Subcutaneous adipose tissue (tissue), 4 donors: ENCODE measurements around the gene CDH12. TPM values are rescaled to one million over a fixed set of nuclear protein-coding genes. Genes with fewer than 3 reads are reported as not detected.

Experiments
- CTCF ChIP-seq: fragments of 450-650 bp; IDR thresholded peaks from one replicate; pipeline ENCODE4 v1.5.1; 2016; ENCODE audit warnings: low read depth, mild to moderate bottlenecking, control low read depth, antibody characterized with exemption, moderate library complexity
- total RNA-seq, 4 donors: library from RNA; depleted of rRNA; stranded (reverse); fragments of >200 nt; gene quantifications; one replicate each; pipeline ENCODE4 v1.1.0, GENCODE V29; 2016

The CDH12 gene
- under 1 TPM in 2 of 4 donors, not detected in 2; 0.17 to 0.44 TPM for total RNA-seq

DNA sequence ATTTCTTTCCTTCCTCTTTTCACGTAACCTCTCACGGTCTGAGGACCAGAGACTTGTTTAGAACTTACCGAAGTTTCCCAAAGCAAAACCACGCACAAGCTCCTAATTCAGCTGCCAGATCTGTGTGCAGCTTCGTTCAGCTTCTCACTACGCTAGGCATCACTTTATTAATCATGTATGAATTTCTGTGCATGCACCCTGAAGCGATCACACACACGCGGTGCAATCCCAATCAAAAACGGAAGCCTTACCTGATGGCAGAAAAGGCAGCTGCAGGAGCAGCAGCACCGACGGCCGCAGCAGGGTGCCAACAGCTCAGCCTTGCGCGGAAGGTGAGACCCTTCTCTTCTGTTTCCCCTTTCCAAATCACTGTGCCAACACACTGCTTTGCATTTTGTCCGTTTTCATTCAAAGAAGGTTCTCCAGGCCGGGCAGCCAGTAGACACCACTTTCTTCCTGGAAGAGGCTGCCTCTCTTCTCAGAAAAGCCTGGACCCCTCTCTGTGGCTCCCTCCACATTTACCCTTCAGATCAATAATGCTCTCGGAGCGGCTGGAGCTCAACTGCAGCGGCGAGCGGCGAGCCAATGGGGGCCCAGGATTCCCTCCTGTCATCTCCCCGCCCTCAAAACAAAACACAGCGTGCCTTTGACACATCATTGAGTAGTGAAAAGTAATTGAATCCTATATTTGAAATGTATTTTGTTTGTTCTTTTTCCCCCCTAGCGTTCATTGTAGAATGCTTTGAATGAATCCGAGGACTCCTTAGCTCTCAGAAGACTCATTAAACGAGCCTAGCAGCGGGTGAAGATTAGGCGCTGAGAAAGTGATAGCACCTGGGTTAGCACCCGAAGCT lies at the start of gene CDH12:
CDH12 (minus strand) TSS at position 538 of the 854 bp plus-strand sequence.
- no peak for TF ChIP-seq CTCF

- TF ChIP-seq CTCF = no peak
Measured at GRCh38 chr5:22901885-22902284, 48.7 kb upstream of the CDH12 start.

GRCh38 chr5:22900801-22901310 lies 47.7 kb upstream of the CDH12 start:
- no peak for TF ChIP-seq CTCF

DNA sequence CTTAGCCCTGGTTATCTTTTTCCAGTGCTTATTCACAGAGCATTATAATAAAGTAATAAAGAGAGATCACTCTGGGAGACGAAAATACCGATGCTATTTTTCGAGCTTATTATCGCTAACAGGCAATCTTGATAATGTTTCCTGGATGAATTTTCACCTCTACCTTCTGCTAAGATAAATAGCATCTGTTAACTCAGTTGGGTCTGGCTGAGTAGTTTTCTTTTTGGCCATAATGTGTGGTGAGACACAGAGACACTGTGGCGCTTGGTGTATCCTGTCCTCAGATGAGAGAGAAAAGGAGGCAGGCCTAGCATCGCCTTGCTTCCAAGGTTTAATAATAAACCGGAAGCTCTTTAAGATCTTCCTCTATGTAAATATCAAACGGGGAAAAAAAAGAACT lies 46.2 kb upstream of the CDH12 start:
- TF ChIP-seq CTCF = no peak

- no peak for TF ChIP-seq CTCF
Measured at GRCh38 chr5:22896152-22896551, 43.0 kb upstream of the CDH12 start.

- TF ChIP-seq CTCF = no peak
Measured at GRCh38 chr5:22892441-22892840, 39.3 kb upstream of the CDH12 start.

- no peak for TF ChIP-seq CTCF
Measured at GRCh38 chr5:22889720-22890119, 36.6 kb upstream of the CDH12 start.
